ENCODE measurements around the gene MAP3K19.

MAP3K19 gene

DNA sequence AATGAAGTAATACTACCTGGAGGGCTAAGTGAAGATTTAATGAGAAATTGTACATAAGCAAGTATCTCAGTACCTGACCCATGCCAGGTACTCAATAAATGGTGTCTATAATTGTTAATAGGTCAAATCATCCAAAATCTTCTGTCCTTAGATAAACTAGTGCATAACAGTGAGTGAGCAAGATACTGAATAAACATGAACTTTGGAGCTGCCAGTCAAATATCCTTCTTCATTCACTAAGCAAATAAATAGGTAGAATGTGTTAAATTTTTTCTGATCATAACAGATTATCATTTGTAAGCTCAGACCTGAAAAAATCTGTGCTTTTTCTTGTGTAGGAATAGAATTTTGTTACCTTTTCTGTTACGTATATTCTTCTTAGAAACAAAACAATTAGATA is 44.4 kb upstream of the MAP3K19 start:
- TF ChIP-seq, protein P1, sequence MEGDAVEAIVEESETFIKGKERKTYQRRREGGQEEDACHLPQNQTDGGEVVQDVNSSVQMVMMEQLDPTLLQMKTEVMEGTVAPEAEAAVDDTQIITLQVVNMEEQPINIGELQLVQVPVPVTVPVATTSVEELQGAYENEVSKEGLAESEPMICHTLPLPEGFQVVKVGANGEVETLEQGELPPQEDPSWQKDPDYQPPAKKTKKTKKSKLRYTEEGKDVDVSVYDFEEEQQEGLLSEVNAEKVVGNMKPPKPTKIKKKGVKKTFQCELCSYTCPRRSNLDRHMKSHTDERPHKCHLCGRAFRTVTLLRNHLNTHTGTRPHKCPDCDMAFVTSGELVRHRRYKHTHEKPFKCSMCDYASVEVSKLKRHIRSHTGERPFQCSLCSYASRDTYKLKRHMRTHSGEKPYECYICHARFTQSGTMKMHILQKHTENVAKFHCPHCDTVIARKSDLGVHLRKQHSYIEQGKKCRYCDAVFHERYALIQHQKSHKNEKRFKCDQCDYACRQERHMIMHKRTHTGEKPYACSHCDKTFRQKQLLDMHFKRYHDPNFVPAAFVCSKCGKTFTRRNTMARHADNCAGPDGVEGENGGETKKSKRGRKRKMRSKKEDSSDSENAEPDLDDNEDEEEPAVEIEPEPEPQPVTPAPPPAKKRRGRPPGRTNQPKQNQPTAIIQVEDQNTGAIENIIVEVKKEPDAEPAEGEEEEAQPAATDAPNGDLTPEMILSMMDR (IDR thresholded peaks at IDR 0.05), result no peak

DNA sequence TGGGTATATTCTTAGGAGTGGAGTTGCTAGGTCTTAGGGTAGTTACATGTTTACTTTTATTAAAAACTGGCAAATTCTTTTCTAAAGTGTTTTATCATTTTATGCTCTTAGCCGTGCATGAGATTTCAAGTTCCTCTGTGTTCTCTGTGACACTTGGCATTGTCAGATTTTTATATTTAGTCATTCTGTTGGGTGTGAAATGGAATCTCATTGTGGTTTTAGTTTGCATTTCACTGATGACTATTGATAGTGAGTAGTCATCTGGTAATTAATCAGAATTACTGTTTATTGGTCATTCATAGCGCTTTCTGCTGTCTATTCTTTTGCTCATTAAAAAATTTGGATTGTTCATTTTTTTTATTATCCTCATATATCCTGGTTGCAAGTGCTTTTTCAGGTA is 39.0 kb upstream of the MAP3K19 start:
- TF ChIP-seq, protein P1 (IDR thresholded peaks at IDR 0.05), result no peak

DNA sequence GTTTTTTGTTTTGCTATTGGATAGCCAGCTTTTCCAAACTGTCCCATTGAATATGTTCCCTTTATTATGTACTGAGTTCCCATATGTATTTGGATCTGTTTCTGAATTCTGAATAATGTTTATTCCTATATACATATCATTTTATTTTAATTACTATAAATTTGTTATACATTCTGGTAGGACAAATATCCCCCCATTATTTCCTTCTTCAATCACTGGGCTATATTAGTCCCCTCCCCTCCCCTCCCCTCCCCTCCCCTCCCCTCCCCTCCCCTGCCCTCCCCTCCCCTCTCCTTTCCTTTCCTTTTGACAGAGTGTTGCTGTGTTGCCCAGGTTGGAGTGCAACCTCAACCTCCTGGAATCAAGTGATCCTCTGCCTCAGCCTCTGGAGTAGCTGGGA is 31.2 kb upstream of the MAP3K19 start:
- TF ChIP-seq, protein P1 (IDR thresholded peaks at IDR 0.05), result no peak

DNA sequence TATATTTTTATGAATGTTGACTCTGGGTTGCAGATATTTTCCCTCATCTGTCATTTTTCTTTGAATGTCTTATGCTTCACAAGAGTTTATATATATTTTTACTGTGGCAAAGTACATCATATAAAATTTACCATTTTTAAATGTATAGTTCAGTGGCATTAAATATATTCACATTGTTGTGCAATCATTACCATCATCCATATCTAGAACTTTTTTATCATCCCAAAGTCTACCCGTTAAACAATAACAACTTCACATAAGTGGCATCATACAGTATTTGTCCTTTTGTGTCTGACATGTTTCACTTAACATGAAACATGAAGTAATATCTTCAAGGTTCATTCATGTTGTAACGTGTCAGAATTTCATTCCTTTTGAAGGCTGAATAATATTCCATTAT is 29.3 kb upstream of the MAP3K19 start:
- TF ChIP-seq, protein P1 (IDR thresholded peaks at IDR 0.05), result no peak

DNA sequence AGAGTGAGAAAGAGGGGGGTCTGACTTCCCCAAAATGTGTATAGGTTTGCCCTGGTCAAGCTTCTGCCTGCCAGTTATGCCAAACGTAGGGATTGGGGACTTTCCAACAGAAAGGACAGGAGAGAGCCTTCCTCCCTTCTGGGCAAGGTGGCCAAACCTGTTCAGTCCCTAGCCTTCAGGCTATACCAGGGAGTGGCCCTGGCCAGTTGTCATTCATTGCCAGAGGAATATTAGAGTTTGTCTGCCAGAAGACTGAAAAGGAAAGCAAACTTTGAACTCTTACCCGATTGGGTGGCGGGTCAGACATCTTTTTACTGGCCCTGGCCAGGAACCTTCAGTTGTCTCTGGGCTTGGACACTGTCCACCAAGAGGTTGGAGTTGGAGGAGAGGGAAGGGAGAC is 27.0 kb upstream of the MAP3K19 start:
- TF ChIP-seq, protein P1 (IDR thresholded peaks at IDR 0.05), result no peak

DNA sequence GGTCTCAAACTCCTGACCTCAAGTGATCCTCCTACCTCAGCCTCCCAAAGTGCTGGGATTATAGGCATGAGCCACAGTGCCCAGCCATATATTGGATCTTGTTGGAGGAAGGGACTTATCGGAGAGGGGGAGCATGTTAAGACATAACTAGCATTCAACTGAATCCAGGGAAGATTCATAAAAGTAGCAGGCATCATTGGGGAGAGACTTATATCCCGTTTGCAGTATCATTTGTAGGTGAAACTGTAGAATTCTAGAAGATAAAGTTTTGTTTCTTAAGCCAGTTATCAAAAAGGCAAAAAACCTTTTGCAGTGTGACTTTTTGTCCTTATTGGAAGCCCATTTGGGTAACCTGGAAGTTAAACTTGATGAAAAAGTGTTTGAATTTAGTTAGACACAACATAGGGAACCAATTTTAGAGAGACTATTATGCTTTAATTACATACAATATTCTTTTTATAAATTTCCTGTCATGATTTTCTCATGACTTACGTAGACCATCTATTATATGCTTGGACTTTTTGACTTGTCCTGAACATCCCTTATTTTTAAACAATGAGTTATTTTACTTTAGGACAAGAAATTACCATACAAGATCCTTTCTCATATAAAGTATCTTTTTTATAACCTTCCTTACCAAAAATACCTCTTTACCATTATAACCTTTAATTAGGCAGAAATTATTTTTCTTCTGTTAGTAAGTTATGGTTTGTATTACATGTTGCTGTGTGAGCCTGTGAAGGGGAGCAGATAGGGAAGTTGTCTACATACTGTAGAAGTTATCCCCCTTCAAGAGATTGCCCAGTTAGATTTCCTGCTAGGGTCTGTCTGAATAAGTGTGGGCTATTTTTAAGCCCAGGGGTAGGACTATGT is 25.1 kb upstream of the MAP3K19 start:
- TF ChIP-seq, protein P1 (IDR thresholded peaks at IDR 0.05), result no peak

DNA sequence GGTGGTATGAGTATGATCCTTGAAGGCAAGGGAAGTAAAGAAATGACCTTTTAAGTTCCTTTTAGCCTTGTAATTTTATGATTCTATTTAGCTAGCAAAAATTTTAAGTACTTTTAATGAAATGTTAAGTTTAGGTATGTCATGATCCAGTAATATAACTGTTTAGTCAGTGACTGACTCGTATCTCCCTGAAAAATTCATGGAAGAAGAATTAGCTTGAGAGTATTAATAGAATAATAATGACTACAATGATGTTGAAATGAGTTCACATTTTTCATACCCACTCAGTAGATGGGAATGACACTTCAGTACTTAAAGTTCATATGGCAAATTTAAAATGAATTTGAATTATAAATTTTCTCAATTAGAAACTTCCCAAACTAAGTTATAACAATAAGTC is 19.5 kb upstream of the MAP3K19 start:
- TF ChIP-seq, protein P1 (IDR thresholded peaks at IDR 0.05), result no peak
